Uterus (tissue), 4 donors: Measurements from ENCODE around the gene KRTAP1-3. TPM values are rescaled to one million over a fixed set of nuclear protein-coding genes. Genes with fewer than 3 reads are reported as not detected.
"Not testable (repeated sequence)": the region's sequence is repeated elsewhere in the genome, so short reads cannot be mapped to it uniquely, and the experiment has no call there.

Experiments used
- DNase-seq, 2 donors: peaks; one replicate each; pipeline ENCODE4 v3.0.0-alpha.2; 2019 to 2020
- H3K27ac ChIP-seq, 2 donors: fragments of 200-600 bp; sonication (generic); 1 replicate in 1 of 2; 2 replicates in 1 of 2; pipeline ENCODE4 v1.5.1; 2016 to 2018
- H3K27me3 ChIP-seq, 2 donors: fragments of 200-600 bp; sonication (generic); one replicate each; pipeline ENCODE4 v1.5.1; 2018 to 2019; ENCODE audit warnings: control low read depth in 1 of 2
- H3K36me3 ChIP-seq, 2 donors: fragments of 200-600 bp; sonication (generic); one replicate each; pipeline ENCODE4 v1.5.1; 2019; ENCODE audit warnings: control low read depth in 1 of 2
- H3K4me1 ChIP-seq, 2 donors: fragments of 200-600 bp; sonication (generic); one replicate each; pipeline ENCODE4 v1.5.1; 2018 to 2019; ENCODE audit warnings: control low read depth in 1 of 2
- H3K4me3 ChIP-seq, 2 donors: fragments of 200-600 bp; sonication (generic); 1 replicate in 1 of 2; 2 replicates in 1 of 2; pipeline ENCODE4 v1.5.1; 2018 to 2019; ENCODE audit warnings: mild to moderate bottlenecking in 1 of 2
- H3K9me3 ChIP-seq, 2 donors: fragments of 200-600 bp; sonication (generic); one replicate each; pipeline ENCODE4 v1.5.1; 2019; ENCODE audit warnings: control low read depth in 1 of 2
- POLR2A ChIP-seq, 2 donors: fragments of 450-650 bp; IDR thresholded peaks; one replicate each; pipeline ENCODE4 v1.6.1; 2016; ENCODE audit warnings: antibody characterized with exemption in 2 of 2, mild to moderate bottlenecking in 1 of 2, moderate library complexity in 1 of 2
- intact Hi-C: fragments of 100-400 bp; cut with DNase I; formaldehyde crosslinking; loops from one replicate; pipeline ENCODE4 v1.15.1; 2023; ENCODE audit warnings: low total_unique reads
- total RNA-seq, 4 donors: library from RNA; depleted of rRNA in 3 of 4; stranded (reverse); fragments of >200 nt in 3 of 4; gene quantifications; one replicate each; pipeline versions ENCODE4 v1.1.0 to v1.2.4, GENCODE V29; 2014 to 2023
- TF ChIP-seq, protein P1 (sequence below), 4 experiments: fragments of 200-600 bp in 2 of 4; fragments of 450-650 bp in 2 of 4; sonication (generic) in 2 of 4; IDR thresholded peaks; one replicate each; pipeline ENCODE4 v1.5.1; 2016 to 2019; ENCODE audit warnings: antibody characterized with exemption in 4 of 4, mild to moderate bottlenecking in 2 of 4, moderate library complexity in 1 of 4
- donor health status: DM: yes; HTN: yes; CAD: no.

KRTAP1-3 gene
- total RNA-seq, 4 donors from 2014 or later = not detected

DNA sequence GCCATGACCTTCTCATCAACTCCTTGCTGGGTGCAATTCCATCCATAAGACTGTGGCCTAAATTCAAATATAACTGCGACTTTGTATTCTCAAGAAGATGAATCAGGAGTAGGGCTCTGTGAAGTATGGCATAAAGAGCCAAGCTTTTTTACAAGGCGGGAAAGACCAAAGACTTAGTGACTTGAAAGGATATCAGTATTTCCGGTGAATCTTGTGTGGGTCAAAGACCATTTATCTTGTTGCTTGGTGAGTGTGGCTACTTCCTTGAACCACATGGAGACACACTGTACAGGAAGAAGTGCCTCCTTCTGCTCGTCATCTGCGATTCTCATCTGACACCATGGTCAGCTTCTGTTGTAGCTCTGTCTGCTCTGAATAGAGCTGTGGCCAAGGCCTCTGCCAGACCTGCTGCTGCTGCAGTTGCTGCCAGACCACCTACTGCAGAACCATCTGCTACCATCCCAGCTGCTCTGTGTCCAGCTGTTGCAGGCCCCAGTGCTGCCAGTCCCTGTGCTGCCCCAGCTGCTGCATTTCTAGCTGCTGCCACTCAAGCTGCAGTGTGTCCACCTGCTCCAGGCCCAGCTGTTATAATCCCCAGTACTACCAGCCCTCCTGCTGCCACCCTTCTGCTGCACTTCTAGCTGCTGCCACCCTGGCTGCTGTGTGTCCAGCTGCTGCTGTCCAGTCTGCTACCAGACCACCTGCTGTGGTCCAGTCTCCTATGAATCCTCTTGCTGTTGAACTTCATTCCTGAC is 37.1 kb upstream of the KRTAP1-3 start:
- Histone ChIP-seq H3K9me3 (no peaks in the 10 kb centered on the region), H3K27me3 (no peaks in the 10 kb centered on the region), H3K27ac (no peak overlapping the region), H3K4me3 (no peak overlapping the region), H3K36me3 (no peaks in the 10 kb centered on the region), H3K4me1 (no peaks in the 10 kb centered on the region)
- no peak for DNase-seq
- intact Hi-C loops = no loop called here
- TF ChIP-seq, protein P1, sequence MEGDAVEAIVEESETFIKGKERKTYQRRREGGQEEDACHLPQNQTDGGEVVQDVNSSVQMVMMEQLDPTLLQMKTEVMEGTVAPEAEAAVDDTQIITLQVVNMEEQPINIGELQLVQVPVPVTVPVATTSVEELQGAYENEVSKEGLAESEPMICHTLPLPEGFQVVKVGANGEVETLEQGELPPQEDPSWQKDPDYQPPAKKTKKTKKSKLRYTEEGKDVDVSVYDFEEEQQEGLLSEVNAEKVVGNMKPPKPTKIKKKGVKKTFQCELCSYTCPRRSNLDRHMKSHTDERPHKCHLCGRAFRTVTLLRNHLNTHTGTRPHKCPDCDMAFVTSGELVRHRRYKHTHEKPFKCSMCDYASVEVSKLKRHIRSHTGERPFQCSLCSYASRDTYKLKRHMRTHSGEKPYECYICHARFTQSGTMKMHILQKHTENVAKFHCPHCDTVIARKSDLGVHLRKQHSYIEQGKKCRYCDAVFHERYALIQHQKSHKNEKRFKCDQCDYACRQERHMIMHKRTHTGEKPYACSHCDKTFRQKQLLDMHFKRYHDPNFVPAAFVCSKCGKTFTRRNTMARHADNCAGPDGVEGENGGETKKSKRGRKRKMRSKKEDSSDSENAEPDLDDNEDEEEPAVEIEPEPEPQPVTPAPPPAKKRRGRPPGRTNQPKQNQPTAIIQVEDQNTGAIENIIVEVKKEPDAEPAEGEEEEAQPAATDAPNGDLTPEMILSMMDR (IDR thresholded peaks at IDR 0.05) = no peak
- no peak for TF ChIP-seq POLR2A (IDR thresholded peaks at IDR 0.05)

DNA sequence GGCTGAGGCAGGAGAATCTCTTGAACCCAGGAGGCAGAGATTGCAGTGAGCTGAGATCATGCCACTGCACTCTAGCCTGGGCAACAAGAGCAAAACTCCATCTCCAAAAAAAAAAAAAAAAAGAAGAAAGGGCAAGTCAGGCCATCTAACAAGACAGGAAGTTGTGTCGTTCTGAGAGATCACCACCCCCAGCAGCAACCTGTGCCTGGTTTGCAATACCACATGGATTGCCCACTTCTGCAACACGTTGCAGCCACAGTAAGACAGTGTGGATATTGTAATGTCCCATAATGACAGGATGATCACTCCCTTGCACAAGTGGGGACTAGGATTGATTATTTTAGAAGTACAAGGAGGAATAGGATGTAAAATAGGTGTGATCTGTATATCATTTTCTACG is 34.4 kb upstream of the KRTAP1-3 start:
- H3K27ac ChIP-seq = no peak overlapping the region
- no peaks in the 10 kb centered on the region for H3K36me3 ChIP-seq
- DNase-seq = no peak
- H3K27me3 ChIP-seq = no peaks in the 10 kb centered on the region
- no peaks in the 10 kb centered on the region for H3K4me1 ChIP-seq
- no peak for TF ChIP-seq POLR2A (IDR thresholded peaks at IDR 0.05)
- TF ChIP-seq, protein P1 (IDR thresholded peaks at IDR 0.05) = no peak
- intact Hi-C loops = no loop called here
- H3K9me3 ChIP-seq = no peaks in the 10 kb centered on the region
- no peak overlapping the region for H3K4me3 ChIP-seq

DNA sequence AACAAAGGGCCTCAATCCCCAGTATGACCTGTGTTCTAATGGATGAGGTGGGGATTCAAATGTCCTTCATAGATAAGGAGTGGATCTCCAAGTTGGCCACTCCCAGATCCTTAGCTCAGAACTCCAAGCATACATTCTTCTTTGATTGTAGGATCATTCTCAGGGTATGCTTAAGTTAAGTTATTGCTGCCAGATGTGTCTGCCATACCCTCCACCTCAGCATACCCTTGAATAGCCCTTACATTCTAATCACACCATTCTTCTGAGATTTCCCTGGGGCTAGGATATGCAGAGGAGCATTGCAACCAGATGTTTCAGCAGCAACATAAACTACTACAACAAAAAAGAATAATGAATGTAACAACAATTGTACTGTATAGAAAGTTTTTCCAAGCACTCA is 32.6 kb upstream of the KRTAP1-3 start:
- TF ChIP-seq, protein P1 (IDR thresholded peaks at IDR 0.05) = no peak
- TF ChIP-seq POLR2A (IDR thresholded peaks at IDR 0.05) = no peak
- Histone ChIP-seq H3K27ac (no peak overlapping the region), H3K4me3 (no peak overlapping the region), H3K9me3 (no peaks in the 10 kb centered on the region), H3K36me3 (no peaks in the 10 kb centered on the region), H3K27me3 (no peaks in the 10 kb centered on the region), H3K4me1 (peaks cover 0 to 3% of the 10 kb centered on the region in 2 donors)
- no peak for DNase-seq
- intact Hi-C loops = no loop called here

DNA sequence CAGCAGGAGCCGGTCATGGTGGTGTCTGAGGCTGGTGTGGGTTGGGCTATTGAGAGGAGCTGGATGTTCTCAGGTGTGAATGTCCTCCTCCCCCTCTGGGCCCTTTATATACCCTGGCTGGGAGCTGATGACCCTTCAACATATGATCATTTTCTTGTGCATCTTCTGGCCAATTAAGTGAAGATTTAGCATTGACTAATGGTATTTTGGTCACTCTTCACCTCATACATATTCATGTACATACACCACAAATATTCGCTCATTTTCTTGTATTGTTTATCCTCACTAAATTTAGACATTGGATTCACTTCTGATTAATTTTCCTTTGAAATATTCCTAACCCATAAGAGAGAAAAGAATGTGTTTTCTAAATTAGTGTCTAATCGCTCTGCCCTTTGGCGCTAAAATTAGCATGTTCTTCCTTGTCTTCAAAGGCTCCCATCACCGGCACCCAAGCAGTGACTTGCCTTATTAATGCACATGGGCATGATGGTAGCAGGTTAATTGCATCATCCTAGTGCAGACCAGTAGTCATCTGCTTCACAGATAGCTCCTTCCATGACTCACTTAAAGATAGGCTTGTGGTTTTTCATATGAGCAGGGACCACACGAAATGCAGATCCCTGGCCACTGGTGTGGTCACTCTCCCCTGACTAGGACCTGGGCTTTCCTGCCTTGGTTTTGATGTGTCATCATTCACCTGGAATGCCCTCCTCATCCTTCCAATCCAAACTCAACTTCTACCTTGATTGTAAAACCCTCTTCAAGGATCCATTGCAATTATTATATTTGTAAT is 31.4 kb upstream of the KRTAP1-3 start, which contains the start of gene KRTAP2-4:
KRTAP2-4 (minus strand) TSS at position 51 of the 796 bp plus-strand sequence; CDS start at position 17, 34 bp downstream.
- TF ChIP-seq, protein P1 (IDR thresholded peaks at IDR 0.05) = no peak
- TF ChIP-seq POLR2A (IDR thresholded peaks at IDR 0.05) = no peak
- Histone ChIP-seq H3K27ac (no peak within 1 kb of the TSS), H3K27me3 (no peaks in the 10 kb centered on the region), H3K9me3 (no peaks in the 10 kb centered on the region), H3K4me1 (peaks cover 0 to 8% of the 10 kb centered on the region in 2 donors), H3K4me3 (no peak within 1 kb of the TSS), H3K36me3 (no peaks in the 10 kb centered on the region)
- intact Hi-C loops = no loop called here
- no peak for DNase-seq

DNA sequence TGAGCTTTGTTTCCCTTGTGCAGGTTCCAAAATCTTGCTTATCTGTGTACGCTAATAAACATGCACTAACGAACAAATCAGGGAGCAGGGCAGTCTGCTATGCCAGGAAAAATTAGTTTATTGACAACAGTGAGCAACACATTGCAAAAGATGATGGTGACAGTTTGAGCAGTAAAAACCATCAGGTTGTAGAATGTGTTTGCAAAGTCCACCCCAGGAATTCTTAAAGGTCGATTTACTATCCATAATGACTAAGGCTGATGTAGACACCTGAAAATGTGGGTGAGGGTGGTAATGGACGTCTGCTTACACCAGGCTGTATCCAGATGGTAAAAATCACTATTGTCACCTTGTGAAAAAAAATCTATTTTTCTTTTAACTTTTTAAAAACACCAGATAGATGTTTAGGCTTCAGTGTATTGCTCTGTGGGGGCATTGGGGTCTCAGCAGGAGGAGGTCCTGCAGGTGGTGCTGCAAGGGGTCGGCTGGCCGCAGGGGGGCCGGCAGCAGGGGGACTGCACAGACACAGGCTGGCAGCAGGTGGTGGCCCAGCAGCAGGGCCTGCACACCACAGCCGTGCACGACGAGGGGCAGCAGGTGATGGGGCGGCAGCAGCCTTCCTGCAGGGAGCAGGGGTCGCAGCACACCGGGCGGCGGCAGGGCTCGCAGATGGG is 30.5 kb upstream of the KRTAP1-3 start:
- H3K9me3 ChIP-seq, H3K36me3 ChIP-seq, H3K27ac ChIP-seq, H3K4me3 ChIP-seq, DNase-seq, intact Hi-C loops, H3K27me3 ChIP-seq, H3K4me1 ChIP-seq: not testable (repeated sequence)
